Measurements from ENCODE around the gene TFB2M.

DNA sequence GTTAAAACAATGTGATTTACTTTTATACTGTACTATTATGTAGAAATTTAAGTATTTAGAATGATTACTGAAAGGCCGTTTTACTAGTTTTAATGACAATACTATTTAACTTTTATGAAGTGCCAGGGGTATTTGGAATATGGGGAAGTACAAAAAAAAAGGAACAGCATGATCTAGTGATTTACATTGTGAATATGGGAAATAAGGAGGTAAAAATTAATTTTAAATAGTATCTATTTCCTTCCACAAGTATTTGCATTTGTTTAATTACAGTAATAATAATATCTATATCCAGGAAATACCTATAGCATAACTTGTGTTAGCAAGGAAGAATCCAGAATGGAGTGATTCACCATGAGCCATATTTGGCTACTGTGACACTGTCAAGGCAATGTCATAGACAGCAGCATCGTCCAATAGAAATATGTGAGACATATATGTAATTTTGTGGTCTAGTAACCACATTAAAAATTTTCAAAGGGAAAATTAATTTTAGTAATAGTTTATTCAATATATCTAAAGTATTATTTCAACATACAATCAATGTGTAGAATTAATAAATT, 22.2 kb upstream of the TFB2M start:
- TF ChIP-seq, protein P1, sequence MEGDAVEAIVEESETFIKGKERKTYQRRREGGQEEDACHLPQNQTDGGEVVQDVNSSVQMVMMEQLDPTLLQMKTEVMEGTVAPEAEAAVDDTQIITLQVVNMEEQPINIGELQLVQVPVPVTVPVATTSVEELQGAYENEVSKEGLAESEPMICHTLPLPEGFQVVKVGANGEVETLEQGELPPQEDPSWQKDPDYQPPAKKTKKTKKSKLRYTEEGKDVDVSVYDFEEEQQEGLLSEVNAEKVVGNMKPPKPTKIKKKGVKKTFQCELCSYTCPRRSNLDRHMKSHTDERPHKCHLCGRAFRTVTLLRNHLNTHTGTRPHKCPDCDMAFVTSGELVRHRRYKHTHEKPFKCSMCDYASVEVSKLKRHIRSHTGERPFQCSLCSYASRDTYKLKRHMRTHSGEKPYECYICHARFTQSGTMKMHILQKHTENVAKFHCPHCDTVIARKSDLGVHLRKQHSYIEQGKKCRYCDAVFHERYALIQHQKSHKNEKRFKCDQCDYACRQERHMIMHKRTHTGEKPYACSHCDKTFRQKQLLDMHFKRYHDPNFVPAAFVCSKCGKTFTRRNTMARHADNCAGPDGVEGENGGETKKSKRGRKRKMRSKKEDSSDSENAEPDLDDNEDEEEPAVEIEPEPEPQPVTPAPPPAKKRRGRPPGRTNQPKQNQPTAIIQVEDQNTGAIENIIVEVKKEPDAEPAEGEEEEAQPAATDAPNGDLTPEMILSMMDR (IDR thresholded peaks at IDR 0.05), result no peak
- no peak for TF ChIP-seq POLR2AphosphoS5 (IDR thresholded peaks at IDR 0.05; ENCODE audit: insufficient read depth in 1 of 2, low read depth in 1 of 2)
